ENCODE measurements around the gene P4HA2. TPM values are rescaled to one million over a fixed set of nuclear protein-coding genes. Genes with fewer than 3 reads are reported as not detected.

Gene P4HA2
- total and polyA plus RNA-seq, 2 of the 13 experiments (the other 11 are each of a cell fraction or from before 2014, with no cell fraction given), result 37.7 to 126 TPM

- no peak for TF ChIP-seq ATF6 (CRISPR knock-in tag; conservative IDR thresholded peaks at IDR 0.05)
- no peak for TF ChIP-seq ZNF18 (CRISPR knock-in tag; IDR thresholded peaks at IDR 0.05; ENCODE audit: insufficient replicate concordance)
- no peak for TF ChIP-seq AGO2 (optimal IDR thresholded peaks at IDR 0.05; ENCODE audit: low read depth, low read length)
- TF ChIP-seq ZNF570 (CRISPR knock-in tag; IDR thresholded peaks at IDR 0.05; ENCODE audit: borderline replicate concordance), result no peak
- no peak for TF ChIP-seq PHF21A (CRISPR knock-in tag; IDR thresholded peaks at IDR 0.05)
- TF ChIP-seq HNRNPL (IDR thresholded peaks at IDR 0.05; ENCODE audit: low read depth, low read length), result no peak
Observed at GRCh38 chr5:132246806-132247205, 19.2 kb upstream of the P4HA2 start (continued).

GRCh38 chr5:132245593-132245992, 17.9 kb upstream of the P4HA2 start:
- no TSS peak for BruUV-seq (replicated peaks)
- WGBS (ENCODE audit: low lambda C conversion rate), result 2% methylated on average over 1 of the region's 1 CpG
- H3K4me2 ChIP-seq (ENCODE audit: low read depth, low read length), result no peak overlapping the region

More at GRCh38 chr5:132245593-132245992, 17.9 kb upstream of the P4HA2 start:
- FAIRE-seq (no peak), ATAC-seq (no peak), DNase-seq (ENCODE audit: low spot score) (no peak)
- H2AFZ ChIP-seq (ENCODE audit: low read length), result no peak overlapping the region
- H3K27me3 ChIP-seq (ENCODE audit: control insufficient read depth in 1 of 2, insufficient read depth in 2 of 2, low read length in 2 of 2), result no peaks in the 10 kb centered on the region; a peak in 1 of 5 replicates
- ChIA-PET POLR2A (no interaction called here), CTCF (ENCODE audit: low intra/inter-chr PET ratio, low total read pairs) (no interaction called here)
- no peaks in the 10 kb centered on the region; the same call in 1 of the 2 replicates for H4K20me1 ChIP-seq (ENCODE audit: insufficient read depth, low read length)
- no peaks in the 10 kb centered on the region for H3K79me2 ChIP-seq (ENCODE audit: insufficient read depth, low read length)
- H3K27ac ChIP-seq (ENCODE audit: extremely low read length, insufficient read depth, low read length), result no peak overlapping the region
- no peak for TF ChIP-seq ZNF674 (CRISPR knock-in tag; IDR thresholded peaks at IDR 0.05; ENCODE audit: low read depth)
- no peak for TF ChIP-seq KAT2B (IDR thresholded peaks at IDR 0.05; ENCODE audit: borderline replicate concordance, low read depth, low read length)
- no peak for TF ChIP-seq ZNF768 (CRISPR knock-in tag; IDR thresholded peaks at IDR 0.05)
- TF ChIP-seq FOXP4 (CRISPR knock-in tag; IDR thresholded peaks at IDR 0.05), result no peak
- no peak for TF ChIP-seq PREB (CRISPR knock-in tag; IDR thresholded peaks at IDR 0.05)
- TF ChIP-seq DNMT3B (CRISPR knock-in tag; conservative IDR thresholded peaks at IDR 0.05), result no peak
- no peak for TF ChIP-seq ZBTB10 (CRISPR knock-in tag; IDR thresholded peaks at IDR 0.05; ENCODE audit: borderline replicate concordance)
- no peaks in the 10 kb centered on the region for H3K36me3 ChIP-seq (replicated peaks in 1 of 2; ENCODE audit: control insufficient read depth in 1 of 2, insufficient read depth in 2 of 2, low read length in 2 of 2)
- intact Hi-C loops (cut with micrococcal nuclease; ENCODE audit: unreplicated experiment) (no loop called here), in situ Hi-C loops (cut with HindIII; ENCODE audit: extremely low pct_ligation_motif_present, low pct_unique_long_range_greater_than_20kb) (no loop called here)
- no peak overlapping the region for H3K4me3 ChIP-seq (replicated peaks in 1 of 3; ENCODE audit: insufficient read depth in 1 of 3, low read depth in 2 of 3, low read length in 3 of 3)
- H3K9ac ChIP-seq (ENCODE audit: insufficient read depth, low read depth, low read length), result no peak overlapping the region
- no peaks in the 10 kb centered on the region for H3K4me1 ChIP-seq (ENCODE audit: insufficient read depth, low read length)
- no peaks in the 10 kb centered on the region for H3K9me3 ChIP-seq (ENCODE audit: low read length)
